HG03159 (cell line): ENCODE data around the gene AHNAK.
"Not testable (repeated sequence)": the region's sequence is repeated elsewhere in the genome, so short reads cannot be mapped to it uniquely, and the experiment has no call there.

Source experiments
- ATAC-seq: cut with Tn5 transposase; IDR thresholded peaks from one replicate; pipeline ENCODE4 v1.9.1; 2021; ENCODE audit warnings: mild to moderate bottlenecking, moderate library complexity; ENCODE audit not compliant: unreplicated experiment

AHNAK gene

GRCh38 chr11:62573592-62574362 lies 27.2 kb upstream of the AHNAK start, which contains the start of gene EEF1G:
EEF1G (minus strand) TSS chr11:62573891; CDS start chr11:62573842, 49 bp downstream.
- ATAC-seq = peak; percentile 82

DNA sequence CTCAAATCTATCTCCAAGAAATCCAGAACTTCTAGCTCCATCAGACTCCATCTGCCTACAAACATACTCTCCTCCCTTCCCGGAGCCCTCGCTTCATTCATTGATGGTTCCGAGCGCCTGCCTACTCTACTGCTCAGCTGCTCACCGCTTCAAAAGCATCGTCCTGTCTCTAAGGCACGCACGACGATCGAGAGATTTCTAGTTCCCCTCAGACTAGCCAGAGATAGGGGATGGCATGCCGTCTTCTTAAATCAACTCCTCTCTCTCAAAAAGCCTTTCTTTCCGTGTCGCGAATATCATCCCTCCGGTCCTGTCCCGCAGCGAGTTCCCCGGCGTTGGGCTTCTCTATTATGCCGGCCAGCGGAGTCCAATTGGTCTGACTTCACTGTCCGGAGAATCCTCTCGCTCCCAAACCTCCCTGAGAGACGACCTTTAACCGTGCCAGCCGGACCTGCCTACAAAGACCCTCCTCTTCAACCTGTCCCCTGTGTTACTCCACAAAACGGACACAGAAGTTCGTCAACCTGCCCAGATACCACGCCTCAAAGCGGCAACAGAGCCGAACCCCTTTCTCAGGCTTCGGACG lies 26.5 kb upstream of the AHNAK start:
- no peak for ATAC-seq

GRCh38 chr11:62572431-62572830 lies 25.8 kb upstream of the AHNAK start:
- no peak for ATAC-seq

- ATAC-seq = not testable (repeated sequence)
Observed at GRCh38 chr11:62571493-62571892, 24.9 kb upstream of the AHNAK start.

GRCh38 chr11:62570903-62571302 lies 24.3 kb upstream of the AHNAK start:
- ATAC-seq = not testable (repeated sequence)

GRCh38 chr11:62569611-62570010 lies 23.0 kb upstream of the AHNAK start:
- ATAC-seq = no peak

- ATAC-seq = no peak
Observed at GRCh38 chr11:62567018-62567633, 20.5 kb upstream of the AHNAK start.

GRCh38 chr11:62566247-62566646 lies 19.6 kb upstream of the AHNAK start:
- no peak for ATAC-seq

DNA sequence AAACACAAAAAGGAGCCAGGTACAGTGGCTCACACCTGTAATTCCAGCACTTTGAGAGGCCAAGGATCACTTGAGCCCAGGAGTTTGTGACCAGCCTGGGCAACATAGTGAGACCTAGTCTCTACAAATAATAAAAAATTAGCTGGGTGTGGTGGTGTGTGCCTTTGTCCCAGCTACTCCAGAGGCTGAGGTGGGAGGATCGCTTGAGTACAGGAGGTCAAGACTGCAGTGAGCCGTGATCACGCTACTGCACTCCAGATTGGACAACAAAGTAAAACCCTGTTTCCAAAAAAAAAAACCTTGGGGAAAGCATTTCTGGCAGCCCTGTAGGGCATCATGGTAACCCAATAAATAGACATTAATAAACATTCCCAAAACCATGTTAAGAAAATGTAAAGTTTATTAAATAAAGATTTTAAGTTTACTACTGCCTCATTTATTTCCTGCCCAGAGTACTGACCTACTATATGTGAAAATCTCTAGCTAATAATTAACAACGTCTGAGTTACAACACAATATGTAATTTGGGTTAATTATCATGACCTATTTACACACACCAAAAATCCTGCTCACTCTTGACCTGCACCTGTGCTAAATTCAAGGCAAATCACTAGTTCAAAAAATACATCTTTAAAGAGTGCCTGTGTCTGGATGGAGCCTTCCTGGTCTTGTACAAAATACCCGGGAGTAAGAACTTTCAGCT lies 18.6 kb upstream of the AHNAK start:
- ATAC-seq = no peak

GRCh38 chr11:62561677-62562230 lies 15.1 kb upstream of the AHNAK start:
- ATAC-seq = not testable (repeated sequence)

DNA sequence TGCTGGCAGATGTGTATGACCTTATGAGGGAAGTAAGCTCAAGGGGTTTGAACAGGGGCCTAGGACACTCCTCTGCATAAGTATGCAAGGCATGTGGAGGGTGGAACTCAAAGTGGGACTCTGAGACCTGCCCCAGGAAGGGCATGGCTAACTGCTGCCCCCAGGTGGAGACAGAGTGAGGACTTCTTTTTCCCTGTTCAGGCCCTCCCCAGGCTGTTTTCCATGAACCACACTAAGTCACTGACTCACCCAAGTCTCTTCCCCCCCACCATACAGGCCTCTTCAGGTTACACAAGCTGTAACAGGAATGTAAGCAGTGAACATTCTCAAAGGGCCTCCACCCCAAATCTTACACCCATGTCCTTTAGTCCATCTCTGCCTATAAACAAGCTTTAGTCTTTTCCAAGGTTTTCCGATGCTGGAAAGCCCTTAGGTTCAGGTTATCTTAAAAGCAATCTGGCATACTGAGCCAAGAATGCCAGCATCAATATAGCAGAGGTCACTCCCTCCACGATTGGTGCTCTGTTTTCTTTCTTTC lies 14.0 kb upstream of the AHNAK start:
- ATAC-seq = no peak

DNA sequence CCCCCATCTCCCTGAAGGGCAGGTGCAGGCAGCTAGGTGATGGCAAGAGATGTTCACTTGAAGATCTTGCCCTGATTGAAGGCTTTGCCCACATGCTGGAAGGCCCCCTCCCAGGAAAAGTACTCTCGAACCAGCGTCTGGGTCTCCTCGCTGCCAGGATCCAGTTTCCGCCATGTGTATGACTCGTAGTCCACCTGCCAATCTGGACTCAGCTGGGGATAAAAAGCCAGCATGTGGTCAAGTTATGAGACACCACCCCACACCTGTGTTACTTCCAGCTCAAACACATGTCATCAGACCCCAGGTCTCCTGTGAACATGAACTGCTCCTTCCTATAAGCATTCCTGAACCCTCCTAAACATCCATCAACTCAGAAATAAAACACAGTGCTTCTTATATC lies 13.0 kb upstream of the AHNAK start:
- ATAC-seq = not testable (repeated sequence)

DNA sequence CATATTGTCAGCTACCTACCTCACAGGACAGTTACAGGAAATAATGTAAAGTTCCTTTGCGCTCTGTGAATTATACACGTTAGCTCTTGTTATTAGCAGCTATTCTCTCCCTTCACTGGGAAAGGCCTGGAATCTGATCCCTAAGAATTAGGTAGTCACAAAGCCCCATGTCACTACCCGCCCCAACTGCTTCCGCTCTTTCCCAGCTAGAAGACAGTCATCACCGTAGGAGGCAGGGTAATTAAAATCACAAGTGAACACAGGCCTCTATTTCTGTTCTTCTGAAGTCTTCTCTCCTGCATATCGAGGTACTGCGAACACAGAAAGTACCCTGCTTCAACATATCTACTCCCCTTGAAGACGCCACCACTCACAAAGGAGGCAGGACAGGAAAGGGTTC lies 12.6 kb upstream of the AHNAK start:
- ATAC-seq = no peak

DNA sequence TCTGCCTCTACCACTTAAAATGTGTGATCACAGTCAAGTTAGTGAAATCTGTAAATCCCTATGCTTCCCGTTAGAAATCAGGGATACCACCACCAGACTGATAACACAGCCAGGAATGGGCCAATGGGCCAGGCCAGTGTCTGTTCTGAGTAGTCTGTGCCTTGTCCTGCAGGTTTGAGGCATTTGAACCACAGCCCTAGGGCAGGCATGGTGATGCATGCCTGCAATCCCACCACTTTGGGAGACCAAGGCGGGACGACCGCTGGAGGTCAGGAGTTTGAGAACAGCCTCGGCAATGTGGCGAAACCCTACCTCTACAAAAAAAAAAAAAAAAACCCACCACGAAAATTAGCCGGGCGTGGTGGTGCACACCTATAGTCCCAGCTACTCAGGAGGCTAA lies 12.1 kb upstream of the AHNAK start:
- no peak for ATAC-seq

DNA sequence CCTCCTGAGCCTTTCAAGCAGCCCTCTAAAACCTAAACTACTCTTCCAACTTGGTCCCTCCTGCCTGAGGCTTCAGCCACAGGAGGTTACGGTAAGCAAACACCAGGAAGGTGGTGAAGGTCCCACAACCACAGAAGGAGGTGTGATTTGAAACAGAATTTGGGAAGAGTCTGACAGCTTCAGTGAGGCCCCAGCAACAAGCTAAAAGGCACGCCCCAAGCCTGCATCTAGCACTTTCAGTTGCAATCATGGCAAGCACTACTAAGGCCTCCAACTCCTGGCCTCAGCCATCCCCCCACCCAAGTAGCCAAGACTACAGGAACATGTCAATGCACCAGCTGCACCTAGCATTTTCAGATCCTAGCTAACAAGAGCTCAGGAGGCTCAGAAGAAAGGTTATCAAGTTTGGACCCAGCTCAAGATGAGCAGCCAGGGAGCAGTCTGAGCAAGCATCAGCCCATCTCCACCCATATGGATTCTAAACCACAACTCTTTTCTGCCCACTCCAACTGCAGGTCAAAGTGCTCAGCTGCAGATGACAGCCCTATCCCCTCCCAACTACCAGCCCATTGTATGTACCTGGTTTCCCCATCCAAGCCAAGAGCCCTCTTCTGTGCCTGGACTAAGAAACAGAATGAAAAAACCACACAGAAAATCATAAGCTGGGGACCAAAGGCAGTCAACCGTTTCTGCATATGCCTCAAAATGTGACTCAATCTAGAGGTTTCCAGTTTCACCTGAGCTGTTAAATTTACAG lies 10.4 kb upstream of the AHNAK start:
- ATAC-seq = no peak

GRCh38 chr11:62556108-62556874 lies 9.7 kb upstream of the AHNAK start:
- ATAC-seq = peak; percentile 36

DNA sequence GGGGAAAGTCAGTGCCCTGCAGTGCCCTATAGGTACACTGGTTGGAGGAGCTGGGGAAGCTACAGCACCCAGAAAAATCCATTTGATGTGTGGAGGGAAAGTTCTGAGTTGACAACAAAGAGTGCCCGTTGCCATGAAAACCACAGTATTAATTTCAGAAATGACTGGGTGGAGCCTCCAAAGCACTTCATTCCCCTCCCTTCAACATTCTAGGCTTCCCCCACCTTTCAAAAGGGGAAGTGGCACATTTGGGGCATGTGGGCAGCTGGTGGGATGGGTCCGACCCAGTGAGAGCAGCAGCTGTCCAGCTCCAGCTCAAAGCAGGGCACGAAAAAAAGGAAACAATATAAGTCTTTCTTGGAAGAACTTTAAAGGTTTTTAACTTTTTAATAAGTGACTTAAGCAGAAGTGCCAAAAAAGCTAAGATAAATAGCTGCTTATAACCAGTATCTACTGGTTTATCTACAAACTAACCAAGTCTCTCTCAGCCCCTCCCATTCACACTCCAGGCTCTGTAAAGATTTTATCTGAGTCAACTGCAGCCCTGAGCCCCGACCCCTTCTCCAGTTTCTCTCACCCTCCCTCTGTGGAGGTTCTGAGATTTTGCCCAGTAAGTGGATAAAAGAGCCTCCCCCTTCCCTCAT lies 9.0 kb upstream of the AHNAK start:
- ATAC-seq = peak; percentile 43

DNA sequence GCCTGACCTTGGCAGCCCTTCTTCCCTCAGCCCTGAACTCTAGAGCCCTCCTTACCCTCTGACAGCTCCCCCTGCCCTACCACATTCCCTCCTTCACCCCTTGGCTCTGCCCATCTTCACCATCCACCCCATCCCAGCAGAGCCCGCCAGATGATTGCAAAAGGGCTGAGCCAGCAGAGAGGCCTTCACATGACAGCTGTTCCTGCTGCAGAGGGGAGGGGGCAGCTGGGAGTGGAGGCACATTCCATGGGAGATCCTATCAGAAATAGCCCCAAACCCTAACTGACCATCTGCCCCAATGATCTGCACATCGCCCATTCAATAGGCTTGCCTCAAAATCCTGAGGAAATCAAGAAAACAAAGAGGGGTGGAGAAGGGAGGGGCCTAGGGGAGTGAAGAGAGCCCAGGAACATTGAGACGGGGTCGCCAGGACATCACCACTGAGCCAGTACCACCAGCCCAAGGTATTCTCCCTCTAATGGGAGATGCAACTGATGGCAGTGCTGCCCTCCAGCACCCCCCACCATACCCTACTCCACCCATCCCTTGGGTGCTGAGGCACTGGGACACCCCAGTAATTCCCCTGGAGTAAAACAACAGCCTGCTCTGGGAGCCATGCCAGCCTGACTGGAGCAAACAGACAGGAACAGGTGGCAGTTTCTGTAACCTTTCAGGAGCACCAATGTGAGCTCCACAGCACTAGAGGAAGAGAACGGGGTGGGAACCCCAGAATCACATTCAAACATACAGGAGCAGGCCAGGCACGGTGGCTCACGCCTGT lies 8.0 kb upstream of the AHNAK start:
- no peak for ATAC-seq
